ENCODE data around the gene CAMTA1.

DNA sequence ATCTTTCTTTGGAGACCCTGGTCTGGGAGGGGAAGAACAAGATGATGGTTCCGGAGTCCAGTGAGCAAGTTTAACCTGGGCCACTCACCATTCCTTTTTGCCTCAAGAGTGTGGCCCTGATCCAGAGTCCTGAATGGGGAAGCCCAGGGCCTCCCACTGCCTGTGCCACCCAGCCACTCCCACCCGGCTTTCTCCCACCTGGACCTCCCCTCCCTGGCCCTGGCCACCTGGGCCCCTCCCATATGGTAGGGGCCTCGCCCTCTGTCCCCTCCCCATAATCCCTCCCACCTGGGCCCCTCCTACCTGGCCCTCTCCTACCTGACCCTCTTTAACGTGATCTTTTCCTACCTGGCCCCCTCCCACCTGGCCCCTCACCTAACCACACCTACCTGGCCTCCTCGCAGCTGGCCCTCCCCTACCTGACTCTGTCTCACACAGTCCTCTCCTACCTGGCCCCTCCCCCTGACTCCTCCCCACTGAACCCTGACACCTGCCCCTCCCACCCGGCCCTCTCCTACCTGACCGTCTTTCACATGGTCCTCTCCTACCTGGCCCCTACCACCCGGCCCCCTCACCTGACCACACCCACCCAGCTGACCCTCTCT, 765.1 kb downstream of the CAMTA1 start:
- TF ChIP-seq, protein P1, sequence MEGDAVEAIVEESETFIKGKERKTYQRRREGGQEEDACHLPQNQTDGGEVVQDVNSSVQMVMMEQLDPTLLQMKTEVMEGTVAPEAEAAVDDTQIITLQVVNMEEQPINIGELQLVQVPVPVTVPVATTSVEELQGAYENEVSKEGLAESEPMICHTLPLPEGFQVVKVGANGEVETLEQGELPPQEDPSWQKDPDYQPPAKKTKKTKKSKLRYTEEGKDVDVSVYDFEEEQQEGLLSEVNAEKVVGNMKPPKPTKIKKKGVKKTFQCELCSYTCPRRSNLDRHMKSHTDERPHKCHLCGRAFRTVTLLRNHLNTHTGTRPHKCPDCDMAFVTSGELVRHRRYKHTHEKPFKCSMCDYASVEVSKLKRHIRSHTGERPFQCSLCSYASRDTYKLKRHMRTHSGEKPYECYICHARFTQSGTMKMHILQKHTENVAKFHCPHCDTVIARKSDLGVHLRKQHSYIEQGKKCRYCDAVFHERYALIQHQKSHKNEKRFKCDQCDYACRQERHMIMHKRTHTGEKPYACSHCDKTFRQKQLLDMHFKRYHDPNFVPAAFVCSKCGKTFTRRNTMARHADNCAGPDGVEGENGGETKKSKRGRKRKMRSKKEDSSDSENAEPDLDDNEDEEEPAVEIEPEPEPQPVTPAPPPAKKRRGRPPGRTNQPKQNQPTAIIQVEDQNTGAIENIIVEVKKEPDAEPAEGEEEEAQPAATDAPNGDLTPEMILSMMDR (IDR thresholded peaks at IDR 0.05), result no peak
- TF ChIP-seq POLR2AphosphoS5 (IDR thresholded peaks at IDR 0.05), result no peak
- no peak for TF ChIP-seq POLR2A (IDR thresholded peaks at IDR 0.05)
- TF ChIP-seq EP300 (IDR thresholded peaks at IDR 0.05), result no peak
